K562 (cell line): ENCODE results near the gene DCP2. TPM values are rescaled to one million over a fixed set of nuclear protein-coding genes. Genes with fewer than 3 reads are reported as not detected.

Source experiments
- CTBP1 ChIP-seq: fragments of 450-650 bp; IDR thresholded peaks from 2 replicates; pipeline ENCODE4 v1.6.1; 2016; ENCODE audit warnings: borderline replicate concordance
- DMBX1 ChIP-seq: fragments of 250-450 bp; sonication (Bioruptor Pico); IDR thresholded peaks from 2 replicates; pipeline ENCODE4 v1.8.0; 2022; ENCODE audit warnings: inconsistent platforms, mild to moderate bottlenecking, moderate library complexity, borderline replicate concordance
- ESRRA ChIP-seq: fragments of 450-650 bp; IDR thresholded peaks from 2 replicates; pipeline ENCODE4 v1.6.1; 2014; ENCODE audit warnings: low read depth, mild to moderate bottlenecking, moderate library complexity, borderline replicate concordance
- FOXA3 ChIP-seq, 2 experiments: fragments of 450-650 bp in 1 of 2; sonication (generic) in 1 of 2; formaldehyde crosslinking; IDR thresholded peaks in 1 of 2; conservative IDR thresholded peaks in 1 of 2; 2 replicates each; pipeline versions ENCODE4 v1.4.0 to v1.8.0; 2020 to 2022; ENCODE audit warnings: mild to moderate bottlenecking in 2 of 2, missing genetic modification reagents in 1 of 2
- HMGN3 ChIP-seq: IDR thresholded peaks from 2 replicates; pipeline ENCODE4 v1.6.1; 2011; ENCODE audit warnings: borderline replicate concordance, low read depth, mild to moderate bottlenecking, mixed read lengths, low read length; ENCODE audit not compliant: insufficient read length; ENCODE audit errors: extremely low read depth
- ILF3 ChIP-seq: fragments of 450-650 bp; IDR thresholded peaks from 2 replicates; pipeline ENCODE4 v1.6.1; 2018; ENCODE audit warnings: antibody characterized with exemption, mild to moderate bottlenecking, moderate library complexity, borderline replicate concordance
- KLF13 ChIP-seq: fragments of 450-650 bp; IDR thresholded peaks from 2 replicates; pipeline ENCODE4 v1.6.1; 2016; ENCODE audit warnings: missing genetic modification characterization, low read depth, mild to moderate bottlenecking, missing compliant biosample characterization, moderate library complexity, borderline replicate concordance
- MNT ChIP-seq, 2 experiments: fragments of 450-650 bp; conservative IDR thresholded peaks; 2 replicates each; pipeline ENCODE4 v1.6.1; 2017; ENCODE audit warnings: mild to moderate bottlenecking in 2 of 2, moderate library complexity in 2 of 2
- PPARD ChIP-seq: fragments of 250-450 bp; sonication (Bioruptor Pico); IDR thresholded peaks from 2 replicates; pipeline ENCODE4 v1.8.0; 2022; ENCODE audit warnings: inconsistent platforms, mild to moderate bottlenecking, moderate library complexity
- SAP30 ChIP-seq: fragments of 200-600 bp; sonication (generic); IDR thresholded peaks from 2 replicates; pipeline ENCODE4 v1.6.1; 2012; ENCODE audit warnings: borderline replicate concordance, low read depth, mild to moderate bottlenecking, moderate library complexity, low read length, control low read depth, inconsistent platforms; ENCODE audit not compliant: insufficient read depth, poor library complexity, severe bottlenecking
- TRIM28 ChIP-seq: fragments of 450-650 bp; IDR thresholded peaks from 2 replicates; pipeline ENCODE4 v1.6.1; 2017
- ZNF407 ChIP-seq: fragments of 450-650 bp; IDR thresholded peaks from 2 replicates; pipeline ENCODE4 v1.6.1; 2016; ENCODE audit warnings: low read depth
- ZNF589 ChIP-seq: fragments of 200-800 bp; sonication (Bioruptor generic); IDR thresholded peaks from 2 replicates; pipeline ENCODE4 v1.6.1; 2016; ENCODE audit warnings: low read depth, missing genetic modification characterization, missing compliant biosample characterization
- polyA plus RNA-seq, 8 experiments: library from polyadenylated mRNA; depleted of rRNA in 4 of 8; stranded (reverse) in 5 of 8; unstranded in 3 of 8; fragments of >200 nt; fragmentation: Nextera tagmentation in 2 of 8; fragmentation: Illumina TruSeq in 1 of 8; extraction: Ambion mirVana in 2 of 8; extraction: Trizol in 1 of 8; gene quantifications; 2 replicates each; pipeline versions ENCODE4 v1.2.1 to v1.2.3, GENCODE V29; 2011 to 2014; ENCODE audit warnings: inconsistent platforms in 1 of 8, missing spikeins in 1 of 8
- total RNA-seq, 7 experiments: library from RNA; depleted of rRNA in 6 of 7; stranded (reverse); fragments of >200 nt in 6 of 7; fragmentation: Illumina TruSeq in 2 of 7; extraction: Trizol in 2 of 7; gene quantifications; 2 replicates each; pipeline versions ENCODE4 v1.2.1 to v1.2.3, GENCODE V29; 2011 to 2021; ENCODE audit warnings: low replicate concordance in 1 of 7

DCP2 gene
- total and polyA plus RNA-seq, 9 of the 15 experiments (the other 6 are each of a cell fraction or from before 2014, with no cell fraction given), result 25.9 to 109 (median 46.7) TPM

GRCh38 chr5:112976432-112977309 is at the start of gene DCP2 (continued):
- TF ChIP-seq CTBP1 (peak; percentile 46; the same call in 1 of the 2 replicates), KLF13 (tag) (peak; percentile 82; the same call in 1 of the 2 replicates), ILF3 (no peak), ESRRA (0 out of 2 replicates have a peak, but pooled peaks have one; percentile 7), FOXA3 (CRISPR knock-in tag; conservative IDR thresholded peaks at IDR 0.05 in 1 of 2, IDR thresholded peaks at IDR 0.05 in 1 of 2) (0 out of 4 replicates have a peak, but pooled peaks of 1 of the 2 experiments have one; percentile 28), DMBX1 (CRISPR knock-in tag) (no peak), SAP30 (peak; percentile 49), HMGN3 (peak; percentile 74), ZNF589 (CRISPR knock-in tag) (0 out of 2 replicates have a peak, but pooled peaks have one; percentile 15), PPARD (CRISPR knock-in tag) (no peak), MNT (conservative IDR thresholded peaks at IDR 0.05) (peak in 1 of 2 experiments; percentile 51; a peak in 2 of 4 replicates), ZNF407 (peak; percentile 51; the same call in 1 of the 2 replicates), TRIM28 (0 out of 2 replicates have a peak, but pooled peaks have one; percentile 26)
